HepG2 (cell line): Measurements from ENCODE around the gene CTTNBP2NL. TPM values are rescaled to one million over a fixed set of nuclear protein-coding genes. Genes with fewer than 3 reads are reported as not detected.
A peak's percentile ranks its signal among the peaks of the same experiment; 100 is the strongest.

ENCODE experiments used
- ARID2 ChIP-seq: sonication (generic); formaldehyde crosslinking; IDR thresholded peaks from 2 replicates; pipeline ENCODE4 v1.8.1; 2022; ENCODE audit warnings: mild to moderate bottlenecking, missing genetic modification reagents, borderline replicate concordance
- ARID4A ChIP-seq: sonication (generic); formaldehyde crosslinking; IDR thresholded peaks from 2 replicates; pipeline ENCODE4 v1.5.0; 2020; ENCODE audit warnings: mild to moderate bottlenecking, missing genetic modification reagents, borderline replicate concordance
- BHLHE40 ChIP-seq: IDR thresholded peaks from 2 replicates; pipeline ENCODE4 v1.6.1; 2011; ENCODE audit warnings: low read length, improper control_type of control experiment
- CREM ChIP-seq, 2 experiments: sonication (generic) in 1 of 2; formaldehyde crosslinking in 1 of 2; IDR thresholded peaks; 2 replicates each; pipeline versions ENCODE4 v1.4.0 to v1.6.1; 2016 to 2020; ENCODE audit warnings: antibody characterized with exemption in 1 of 2, mild to moderate bottlenecking in 1 of 2, missing genetic modification reagents in 1 of 2
- FOXO1 ChIP-seq: sonication (generic); formaldehyde crosslinking; IDR thresholded peaks from 2 replicates; pipeline ENCODE4 v1.4.0; 2020; ENCODE audit warnings: missing genetic modification reagents
- KDM1A ChIP-seq: IDR thresholded peaks from 2 replicates; pipeline ENCODE4 v1.6.1; 2016; ENCODE audit warnings: missing compliant biosample characterization
- MIXL1 ChIP-seq: IDR thresholded peaks from 2 replicates; pipeline ENCODE4 v1.6.1; 2016
- MXI1 ChIP-seq: IDR thresholded peaks from 3 replicates; pipeline ENCODE4 v1.6.1; 2012; ENCODE audit warnings: low read depth, low read length, inconsistent platforms, borderline replicate concordance
- NCOA5 ChIP-seq: sonication (generic); formaldehyde crosslinking; IDR thresholded peaks from 2 replicates; pipeline ENCODE4 v1.4.0; 2020; ENCODE audit warnings: missing genetic modification reagents
- PHF21A ChIP-seq: sonication (generic); formaldehyde crosslinking; IDR thresholded peaks from 2 replicates; pipeline ENCODE4 v1.5.0; 2020; ENCODE audit warnings: mild to moderate bottlenecking, missing genetic modification reagents
- RNF219 ChIP-seq: sonication (generic); formaldehyde crosslinking; IDR thresholded peaks from 2 replicates; pipeline ENCODE4 v1.5.0; 2020; ENCODE audit warnings: mild to moderate bottlenecking, missing genetic modification reagents
- SMYD3 ChIP-seq: sonication (generic); formaldehyde crosslinking; IDR thresholded peaks from 2 replicates; pipeline ENCODE4 v1.8.1; 2023; ENCODE audit warnings: mild to moderate bottlenecking, missing genetic modification reagents
- ZNF772 ChIP-seq: sonication (generic); formaldehyde crosslinking; IDR thresholded peaks from 2 replicates; pipeline ENCODE4 v1.5.0; 2020; ENCODE audit warnings: mild to moderate bottlenecking, missing genetic modification reagents
- polyA plus RNA-seq, 8 experiments: library from polyadenylated mRNA; depleted of rRNA in 3 of 8; stranded (reverse) in 7 of 8; unstranded in 1 of 8; fragments of >200 nt; fragmentation: Illumina TruSeq in 4 of 8; extraction: Trizol in 4 of 8; gene quantifications; 2 replicates each; pipeline versions ENCODE4 v1.2.1 to v1.2.3, GENCODE V29; 2011 to 2016; ENCODE audit warnings: low read depth in 4 of 8, missing spikeins in 1 of 8, mixed read lengths in 1 of 8; ENCODE audit not compliant: insufficient read depth in 1 of 8
- total RNA-seq, 5 experiments: library from RNA; depleted of rRNA; stranded (reverse); fragments of >200 nt; fragmentation: Illumina TruSeq; extraction: Trizol; gene quantifications; 2 replicates each; pipeline ENCODE4 v1.2.3, GENCODE V29; 2016; ENCODE audit warnings: low read depth in 1 of 5
- TF ChIP-seq, protein P1 (sequence below): sonication (generic); formaldehyde crosslinking; IDR thresholded peaks from 2 replicates; pipeline ENCODE4 v1.4.0; 2020; ENCODE audit warnings: missing genetic modification reagents
- TF ChIP-seq, protein P2 (sequence below): sonication (generic); formaldehyde crosslinking; conservative IDR thresholded peaks from 2 replicates; pipeline ENCODE4 v1.8.0; 2022; ENCODE audit warnings: low read depth, missing genetic modification reagents
- TF ChIP-seq, protein P3 (sequence below): sonication (generic); formaldehyde crosslinking; IDR thresholded peaks from 2 replicates; pipeline ENCODE4 v1.8.1; 2023; ENCODE audit warnings: mild to moderate bottlenecking, missing genetic modification reagents, borderline replicate concordance
- TF ChIP-seq, protein P4 (sequence below): sonication (generic); formaldehyde crosslinking; IDR thresholded peaks from 2 replicates; pipeline ENCODE4 v1.9.0; 2021; ENCODE audit warnings: missing genetic modification reagents, borderline replicate concordance

CTTNBP2NL gene
- total and polyA plus RNA-seq, 2 of the 13 experiments (the other 11 are each of a cell fraction or from before 2014, with no cell fraction given), result 2.1 to 4.1 TPM

GRCh38 chr1:112390775-112391602 lies 5.0 kb upstream of the CTTNBP2NL start (continued):
- TF ChIP-seq ARID4A (CRISPR knock-in tag) (peak; percentile 20; the same call in 1 of the 2 replicates), MXI1 (no peak; the same call in 2 of the 3 replicates), RNF219 (no peak), SMYD3 (CRISPR knock-in tag) (no peak), ARID2 (CRISPR knock-in tag) (no peak), BHLHE40 (no peak), PHF21A (CRISPR knock-in tag) (peak; percentile 22; the same call in 1 of the 2 replicates), NCOA5 (CRISPR knock-in tag) (no peak), ZNF772 (no peak), MIXL1 (0 out of 2 replicates have a peak, but pooled peaks have one; percentile 14), KDM1A (CRISPR knock-in tag) (no peak), CREM (IDR thresholded peaks at IDR 0.05) (no peak), CREM (CRISPR knock-in tag; IDR thresholded peaks at IDR 0.05) (no peak), FOXO1 (CRISPR knock-in tag) (peak; percentile 16; the same call in 1 of the 2 replicates)
- TF ChIP-seq, protein P1, sequence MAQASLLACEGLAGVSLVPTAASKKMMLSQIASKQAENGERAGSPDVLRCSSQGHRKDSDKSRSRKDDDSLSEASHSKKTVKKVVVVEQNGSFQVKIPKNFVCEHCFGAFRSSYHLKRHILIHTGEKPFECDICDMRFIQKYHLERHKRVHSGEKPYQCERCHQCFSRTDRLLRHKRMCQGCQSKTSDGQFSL (CRISPR knock-in tag), result no peak
- TF ChIP-seq, protein P2, sequence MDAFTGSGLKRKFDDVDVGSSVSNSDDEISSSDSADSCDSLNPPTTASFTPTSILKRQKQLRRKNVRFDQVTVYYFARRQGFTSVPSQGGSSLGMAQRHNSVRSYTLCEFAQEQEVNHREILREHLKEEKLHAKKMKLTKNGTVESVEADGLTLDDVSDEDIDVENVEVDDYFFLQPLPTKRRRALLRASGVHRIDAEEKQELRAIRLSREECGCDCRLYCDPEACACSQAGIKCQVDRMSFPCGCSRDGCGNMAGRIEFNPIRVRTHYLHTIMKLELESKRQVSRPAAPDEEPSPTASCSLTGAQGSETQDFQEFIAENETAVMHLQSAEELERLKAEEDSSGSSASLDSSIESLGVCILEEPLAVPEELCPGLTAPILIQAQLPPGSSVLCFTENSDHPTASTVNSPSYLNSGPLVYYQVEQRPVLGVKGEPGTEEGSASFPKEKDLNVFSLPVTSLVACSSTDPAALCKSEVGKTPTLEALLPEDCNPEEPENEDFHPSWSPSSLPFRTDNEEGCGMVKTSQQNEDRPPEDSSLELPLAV, result no peak
- TF ChIP-seq, protein P3, sequence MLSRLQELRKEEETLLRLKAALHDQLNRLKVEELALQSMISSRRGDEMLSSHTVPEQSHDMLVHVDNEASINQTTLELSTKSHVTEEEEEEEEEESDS (CRISPR knock-in tag), result no peak
- TF ChIP-seq, protein P4, sequence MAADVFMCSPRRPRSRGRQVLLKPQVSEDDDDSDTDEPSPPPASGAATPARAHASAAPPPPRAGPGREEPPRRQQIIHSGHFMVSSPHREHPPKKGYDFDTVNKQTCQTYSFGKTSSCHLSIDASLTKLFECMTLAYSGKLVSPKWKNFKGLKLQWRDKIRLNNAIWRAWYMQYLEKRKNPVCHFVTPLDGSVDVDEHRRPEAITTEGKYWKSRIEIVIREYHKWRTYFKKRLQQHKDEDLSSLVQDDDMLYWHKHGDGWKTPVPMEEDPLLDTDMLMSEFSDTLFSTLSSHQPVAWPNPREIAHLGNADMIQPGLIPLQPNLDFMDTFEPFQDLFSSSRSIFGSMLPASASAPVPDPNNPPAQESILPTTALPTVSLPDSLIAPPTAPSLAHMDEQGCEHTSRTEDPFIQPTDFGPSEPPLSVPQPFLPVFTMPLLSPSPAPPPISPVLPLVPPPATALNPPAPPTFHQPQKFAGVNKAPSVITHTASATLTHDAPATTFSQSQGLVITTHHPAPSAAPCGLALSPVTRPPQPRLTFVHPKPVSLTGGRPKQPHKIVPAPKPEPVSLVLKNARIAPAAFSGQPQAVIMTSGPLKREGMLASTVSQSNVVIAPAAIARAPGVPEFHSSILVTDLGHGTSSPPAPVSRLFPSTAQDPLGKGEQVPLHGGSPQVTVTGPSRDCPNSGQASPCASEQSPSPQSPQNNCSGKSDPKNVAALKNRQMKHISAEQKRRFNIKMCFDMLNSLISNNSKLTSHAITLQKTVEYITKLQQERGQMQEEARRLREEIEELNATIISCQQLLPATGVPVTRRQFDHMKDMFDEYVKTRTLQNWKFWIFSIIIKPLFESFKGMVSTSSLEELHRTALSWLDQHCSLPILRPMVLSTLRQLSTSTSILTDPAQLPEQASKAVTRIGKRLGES (CRISPR knock-in tag), result no peak
